HCT116 (cell line): ENCODE data around the gene CAMK2D.

Source experiments
- CTCF ChIP-seq, 3 experiments: fragments of 200-600 bp in 1 of 3; sonication (generic) in 1 of 3; IDR thresholded peaks in 2 of 3; conservative IDR thresholded peaks in 1 of 3; 2 replicates each; pipeline ENCODE4 v1.5.1; 2012 to 2017; ENCODE audit warnings: low read depth in 2 of 3, low read length in 2 of 3, antibody characterized with exemption in 1 of 3, borderline replicate concordance in 1 of 3, control low read depth in 1 of 3, mild to moderate bottlenecking in 1 of 3, mixed read lengths in 1 of 3, mixed run types in 1 of 3, moderate library complexity in 1 of 3; ENCODE audit not compliant: insufficient read depth in 1 of 3
- EZH2phosphoT487 ChIP-seq: fragments of 200-600 bp; IDR thresholded peaks from 2 replicates; pipeline ENCODE4 v1.6.1; 2018; ENCODE audit warnings: antibody characterized with exemption, borderline replicate concordance
- POLR2A ChIP-seq: IDR thresholded peaks from 2 replicates; pipeline ENCODE4 v1.7.0; 2011; ENCODE audit warnings: borderline replicate concordance; ENCODE audit not compliant: insufficient read depth, insufficient read length; ENCODE audit errors: extremely low read depth
- RAD21 ChIP-seq: IDR thresholded peaks from 2 replicates; pipeline ENCODE4 v1.6.1; 2012; ENCODE audit warnings: low read depth, mild to moderate bottlenecking
- REST ChIP-seq: IDR thresholded peaks from 2 replicates; pipeline ENCODE4 v1.6.1; 2012; ENCODE audit warnings: low read depth
- SP1 ChIP-seq: IDR thresholded peaks from 2 replicates; pipeline ENCODE4 v1.6.1; 2012; ENCODE audit warnings: low read depth

- no peak for TF ChIP-seq RAD21
- no peak for TF ChIP-seq POLR2A
- TF ChIP-seq REST: no peak
- no peak for TF ChIP-seq SP1
- no peak for TF ChIP-seq CTCF (IDR thresholded peaks at IDR 0.05 in 2 of 3, conservative IDR thresholded peaks at IDR 0.05 in 1 of 3; ENCODE audit: borderline replicate concordance in 1 of 3, insufficient read depth in 1 of 3, low read depth in 2 of 3, low read length in 2 of 3)
- TF ChIP-seq EZH2phosphoT487: no peak
Observed at GRCh38 chr4:113790478-113790877, 28.9 kb upstream of the CAMK2D start.
